ENCODE measurements around the gene GYS1.

GYS1 gene

DNA sequence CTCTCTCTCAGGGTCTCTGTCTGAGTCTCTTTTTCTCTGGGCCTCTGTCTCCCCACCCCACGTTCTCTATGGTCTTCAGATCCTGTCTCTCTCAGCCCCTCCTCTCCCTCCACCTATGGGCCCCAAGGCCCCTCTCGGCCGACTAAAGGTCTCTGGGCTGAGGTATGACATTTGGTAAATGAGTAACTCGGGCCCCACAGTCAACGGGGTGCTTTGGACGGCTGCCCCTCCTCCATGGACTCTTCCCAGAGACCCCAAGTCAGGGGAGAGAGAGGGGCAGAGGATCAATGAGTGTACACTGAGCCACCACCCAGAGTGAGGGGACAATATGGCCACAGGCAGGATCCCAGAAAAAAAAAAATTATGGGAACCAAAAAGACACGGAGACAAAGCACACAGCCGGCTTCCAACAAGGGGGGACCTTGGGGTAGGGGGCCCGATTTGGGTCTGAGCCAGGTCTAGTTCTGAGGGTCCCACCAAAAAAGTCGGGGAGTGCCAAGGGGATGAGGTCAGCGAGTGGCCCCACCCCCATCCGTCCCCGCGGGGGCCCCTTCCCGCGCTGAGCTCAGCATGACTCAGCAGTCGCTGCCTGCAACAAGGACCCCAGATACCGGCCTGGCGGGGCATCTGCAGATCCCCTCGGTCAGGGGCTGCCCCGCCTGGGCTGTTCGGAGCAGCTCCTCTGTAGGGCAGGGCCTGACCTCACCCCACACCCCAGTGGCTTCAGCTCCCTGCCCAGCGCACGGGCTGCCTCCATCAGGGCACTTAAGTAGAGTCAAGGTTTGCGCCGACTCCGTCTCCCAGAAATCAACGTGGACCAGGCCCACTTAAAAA is 29.5 kb downstream of the GYS1 start:
- TF ChIP-seq, protein P1, sequence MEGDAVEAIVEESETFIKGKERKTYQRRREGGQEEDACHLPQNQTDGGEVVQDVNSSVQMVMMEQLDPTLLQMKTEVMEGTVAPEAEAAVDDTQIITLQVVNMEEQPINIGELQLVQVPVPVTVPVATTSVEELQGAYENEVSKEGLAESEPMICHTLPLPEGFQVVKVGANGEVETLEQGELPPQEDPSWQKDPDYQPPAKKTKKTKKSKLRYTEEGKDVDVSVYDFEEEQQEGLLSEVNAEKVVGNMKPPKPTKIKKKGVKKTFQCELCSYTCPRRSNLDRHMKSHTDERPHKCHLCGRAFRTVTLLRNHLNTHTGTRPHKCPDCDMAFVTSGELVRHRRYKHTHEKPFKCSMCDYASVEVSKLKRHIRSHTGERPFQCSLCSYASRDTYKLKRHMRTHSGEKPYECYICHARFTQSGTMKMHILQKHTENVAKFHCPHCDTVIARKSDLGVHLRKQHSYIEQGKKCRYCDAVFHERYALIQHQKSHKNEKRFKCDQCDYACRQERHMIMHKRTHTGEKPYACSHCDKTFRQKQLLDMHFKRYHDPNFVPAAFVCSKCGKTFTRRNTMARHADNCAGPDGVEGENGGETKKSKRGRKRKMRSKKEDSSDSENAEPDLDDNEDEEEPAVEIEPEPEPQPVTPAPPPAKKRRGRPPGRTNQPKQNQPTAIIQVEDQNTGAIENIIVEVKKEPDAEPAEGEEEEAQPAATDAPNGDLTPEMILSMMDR (IDR thresholded peaks at IDR 0.05; ENCODE audit: insufficient read depth, low read depth, low read length, missing control alignments), result no peak
- DNase-seq (ENCODE audit: low read depth), result peak; percentile 68
- peak overlapping the region; percentile 18 for H3K4me3 ChIP-seq (ENCODE audit: low read length)

DNA sequence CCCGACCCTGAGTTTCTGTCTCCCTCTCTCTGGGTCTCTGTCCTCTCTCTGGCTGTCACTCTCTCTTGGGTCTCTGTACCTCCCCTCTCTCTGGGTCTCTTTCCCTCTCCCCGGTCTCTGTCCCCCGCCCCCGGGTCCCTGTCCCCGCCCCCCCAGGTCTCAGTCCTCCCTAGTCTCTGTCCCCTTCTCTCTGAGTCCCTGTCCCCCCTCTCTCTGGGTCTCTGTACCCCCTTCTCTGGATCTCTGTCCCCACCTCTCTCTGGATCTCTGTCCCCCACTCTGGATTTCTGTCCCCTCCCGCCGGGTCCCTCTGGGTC is 30.3 kb downstream of the GYS1 start:
- TF ChIP-seq, protein P1 (IDR thresholded peaks at IDR 0.05; ENCODE audit: insufficient read depth, low read depth, low read length, missing control alignments), result no peak
- no peak overlapping the region for H3K4me3 ChIP-seq (ENCODE audit: low read length)

DNA sequence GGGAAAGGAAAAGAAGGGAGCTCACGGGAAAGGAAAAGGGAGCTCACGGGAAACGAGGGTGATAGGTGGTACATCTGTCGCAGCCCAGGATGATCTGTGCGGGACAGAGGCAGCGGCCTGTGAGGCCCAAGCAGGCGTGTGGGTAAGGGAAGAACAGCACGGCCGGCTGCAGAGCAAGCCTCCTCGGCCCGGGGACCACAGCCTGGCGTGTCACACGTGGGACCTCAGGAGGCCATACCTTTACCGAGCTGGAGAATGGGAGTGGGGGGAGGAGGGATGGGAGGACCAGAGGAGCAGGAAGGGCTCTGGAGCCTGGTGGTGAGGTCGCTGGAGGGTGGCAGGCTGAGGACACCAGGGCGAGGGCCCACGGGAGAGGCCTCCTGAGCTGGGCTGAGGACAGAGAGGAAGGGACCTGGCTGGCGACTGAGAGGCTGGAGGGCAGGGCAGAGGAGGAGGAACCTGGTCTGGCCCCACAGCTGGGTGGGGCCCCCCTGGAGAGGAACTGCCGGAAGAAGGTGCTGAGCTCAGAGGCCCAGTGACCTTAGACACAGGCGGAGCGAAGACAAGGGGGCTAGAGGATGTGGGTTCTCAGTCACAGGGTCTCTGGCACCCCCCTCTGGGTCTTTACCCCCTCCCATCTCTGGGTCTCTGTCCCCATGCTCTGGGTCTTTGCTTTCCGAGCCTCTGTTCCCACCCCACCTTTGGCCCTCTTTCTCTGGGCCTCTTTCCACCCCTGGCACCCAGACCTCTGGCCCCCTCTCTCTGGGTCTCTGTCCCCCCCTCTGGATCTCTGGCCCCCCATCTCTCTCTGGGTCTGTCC is 30.9 kb downstream of the GYS1 start:
- TF ChIP-seq, protein P1 (IDR thresholded peaks at IDR 0.05; ENCODE audit: insufficient read depth, low read depth, low read length, missing control alignments), result no peak
- DNase-seq (ENCODE audit: low read depth), result peak; percentile 11
- no peak overlapping the region for H3K4me3 ChIP-seq (ENCODE audit: low read length)

More for the DNA sequence above, 30.3 kb downstream of the GYS1 start:
- DNase-seq (ENCODE audit: low read depth), result no peak

DNA sequence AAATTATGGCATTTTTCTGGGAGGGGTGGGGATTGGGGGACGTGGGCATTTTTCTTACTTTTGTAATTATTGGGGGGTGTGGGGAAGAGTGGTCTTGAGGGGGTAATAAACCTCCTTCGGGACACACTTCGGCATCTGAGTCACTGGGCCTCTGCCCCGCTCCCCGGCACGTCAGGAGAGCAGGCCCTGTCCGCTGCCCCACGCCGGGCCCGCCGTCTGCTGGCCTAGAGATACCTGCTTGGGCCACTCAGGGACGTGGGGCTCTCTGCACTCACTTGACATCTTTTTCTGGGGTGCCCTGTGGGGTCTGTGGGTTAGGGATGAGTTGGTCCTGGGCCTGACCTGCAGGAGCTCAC is 31.5 kb downstream of the GYS1 start:
- no peak overlapping the region for H3K4me3 ChIP-seq (ENCODE audit: low read length)
- TF ChIP-seq, protein P1 (IDR thresholded peaks at IDR 0.05; ENCODE audit: insufficient read depth, low read depth, low read length, missing control alignments), result no peak
- no peak for DNase-seq (ENCODE audit: low read depth)

DNA sequence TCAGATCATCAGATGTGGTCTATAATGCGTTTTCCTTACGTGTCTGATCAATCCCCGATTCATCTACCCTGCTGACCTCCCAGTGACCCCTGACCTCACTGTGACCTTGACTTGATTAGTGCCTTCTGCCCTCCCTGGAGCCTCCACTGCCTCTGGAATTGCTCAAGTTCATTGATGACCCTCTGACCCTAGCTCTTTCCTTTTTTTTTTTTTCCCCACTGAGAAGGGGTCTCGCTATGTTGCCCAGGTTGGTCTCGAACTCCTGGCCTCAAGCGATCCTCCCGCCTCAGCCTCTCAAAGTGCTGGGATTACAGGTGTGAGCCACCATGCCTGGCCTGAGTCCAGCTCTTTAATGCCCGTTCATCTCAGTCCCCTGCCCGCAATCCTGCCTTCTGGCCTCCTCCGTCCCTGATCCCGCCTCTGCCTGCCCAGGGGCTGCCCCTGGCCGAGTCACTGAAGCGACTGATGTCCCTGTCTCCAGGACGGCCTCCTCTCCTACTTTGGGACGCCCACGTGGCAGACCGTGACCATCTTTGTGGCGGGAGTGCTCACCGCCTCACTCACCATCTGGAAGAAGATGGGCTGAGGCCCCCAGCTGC is 32.0 kb downstream of the GYS1 start:
- no peak for DNase-seq (ENCODE audit: low read depth)
- TF ChIP-seq, protein P1 (IDR thresholded peaks at IDR 0.05; ENCODE audit: insufficient read depth, low read depth, low read length, missing control alignments), result no peak
- H3K4me3 ChIP-seq (ENCODE audit: low read length), result no peak overlapping the region

DNA sequence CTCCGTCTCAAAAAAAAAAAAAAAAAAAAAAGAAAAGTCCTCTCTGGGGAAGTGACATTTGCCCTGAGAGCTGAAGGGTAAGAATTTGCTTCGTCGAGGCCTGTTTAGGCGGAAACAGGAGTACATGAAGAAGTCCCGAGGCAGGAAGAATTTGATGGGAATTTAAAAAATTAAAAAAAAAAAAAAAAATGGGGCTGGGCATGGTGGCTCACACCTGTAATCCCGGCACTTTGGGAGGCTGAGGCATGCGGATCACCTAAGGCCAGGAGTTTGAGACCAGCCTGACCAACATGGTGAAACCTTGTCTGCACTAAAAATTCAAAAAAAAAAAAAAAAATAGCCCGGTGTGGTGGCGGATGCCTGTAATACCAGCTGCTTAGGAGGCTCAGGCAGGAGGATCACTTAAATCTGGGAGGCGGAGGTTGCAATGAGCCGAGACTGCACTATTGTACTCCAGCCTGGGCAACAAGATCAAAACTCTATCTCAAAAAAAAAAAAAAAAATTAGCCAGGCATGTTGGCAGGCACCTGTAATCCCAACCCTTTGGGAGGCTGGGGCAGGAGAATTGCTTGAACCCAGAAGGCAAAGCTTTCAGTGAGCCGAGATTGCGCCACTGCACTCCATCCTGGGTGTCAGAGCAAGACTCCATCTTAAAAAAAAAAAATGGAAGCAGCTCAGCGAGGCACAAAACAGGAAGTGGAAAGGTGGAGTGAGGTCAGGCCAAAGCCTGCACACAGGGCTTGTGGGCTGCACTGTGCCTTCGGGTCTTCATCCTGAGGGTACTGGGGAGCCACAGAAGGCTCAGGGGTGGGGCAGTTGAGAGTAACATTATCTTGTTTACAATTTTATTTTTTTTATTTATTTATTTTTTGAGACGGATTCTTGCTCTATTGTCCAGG is 33.5 kb downstream of the GYS1 start:
- no peak for DNase-seq (ENCODE audit: low read depth)
- TF ChIP-seq, protein P1 (IDR thresholded peaks at IDR 0.05; ENCODE audit: insufficient read depth, low read depth, low read length, missing control alignments), result no peak
- no peak overlapping the region for H3K4me3 ChIP-seq (ENCODE audit: low read length)

Data from epithelial cell of esophagus (primary cell).